NK-92 (cell line): ENCODE data around the gene MMP28.
"Not testable (repeated sequence)": the region's sequence is repeated elsewhere in the genome, so short reads cannot be mapped to it uniquely, and the experiment has no call there.

Experiments
- DNase-seq: peaks from one replicate; lab custom pipeline; 2025; ENCODE audit not compliant: unreplicated experiment; lab: John Stamatoyannopoulos, UW

MMP28 gene

DNA sequence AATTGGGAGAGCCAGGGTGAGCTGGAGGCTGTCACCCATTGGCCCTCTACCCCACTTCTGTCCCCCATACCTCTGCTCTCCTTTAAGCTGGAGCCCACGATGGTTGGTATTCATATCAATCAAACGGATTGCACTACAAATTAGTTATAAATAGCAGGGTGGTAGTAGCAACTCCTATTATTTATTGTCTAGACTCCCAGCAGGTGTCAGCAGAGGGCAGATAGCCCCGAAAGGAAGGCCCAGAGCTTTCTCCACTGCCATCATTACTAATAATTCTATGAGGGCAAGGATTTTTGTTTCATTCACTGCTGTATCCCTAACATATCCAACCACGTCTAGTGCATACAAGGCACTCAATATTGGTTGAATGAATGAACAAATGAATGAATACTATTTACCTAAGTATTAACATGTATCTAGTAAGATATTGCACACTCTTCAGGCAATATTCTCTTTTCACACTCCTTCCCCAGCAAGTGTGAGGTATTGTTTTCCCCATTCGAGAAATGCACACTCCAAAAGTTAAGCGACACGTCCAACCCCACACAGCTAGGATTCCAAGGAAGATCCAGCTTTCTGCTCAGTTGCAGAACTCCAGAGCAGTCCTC is 28.4 kb downstream of the MMP28 start:
- no peak for DNase-seq

DNA sequence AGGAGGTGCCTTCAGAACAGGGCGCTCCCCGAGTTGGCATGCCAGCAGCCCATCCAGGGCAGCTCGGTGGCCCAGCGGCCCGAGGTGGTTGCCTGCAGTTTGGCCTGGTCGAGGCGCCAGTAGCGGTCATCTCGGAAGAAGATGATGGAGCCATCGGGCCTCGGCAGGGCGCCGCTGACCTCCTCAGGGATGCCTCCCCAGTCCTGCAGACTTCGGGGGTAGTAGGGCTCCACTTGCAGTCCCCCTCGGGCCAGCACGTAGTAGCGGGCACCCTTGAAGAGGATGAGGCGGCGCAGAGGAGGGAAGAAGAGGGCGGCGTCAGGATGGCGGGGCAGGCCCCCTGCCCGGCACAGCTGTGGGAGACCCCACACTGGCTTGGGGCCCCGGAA is 29.0 kb downstream of the MMP28 start:
- no peak for DNase-seq

- no peak for DNase-seq
Measured at GRCh38 chr17:35765756-35766488, 29.5 kb downstream of the MMP28 start.

DNA sequence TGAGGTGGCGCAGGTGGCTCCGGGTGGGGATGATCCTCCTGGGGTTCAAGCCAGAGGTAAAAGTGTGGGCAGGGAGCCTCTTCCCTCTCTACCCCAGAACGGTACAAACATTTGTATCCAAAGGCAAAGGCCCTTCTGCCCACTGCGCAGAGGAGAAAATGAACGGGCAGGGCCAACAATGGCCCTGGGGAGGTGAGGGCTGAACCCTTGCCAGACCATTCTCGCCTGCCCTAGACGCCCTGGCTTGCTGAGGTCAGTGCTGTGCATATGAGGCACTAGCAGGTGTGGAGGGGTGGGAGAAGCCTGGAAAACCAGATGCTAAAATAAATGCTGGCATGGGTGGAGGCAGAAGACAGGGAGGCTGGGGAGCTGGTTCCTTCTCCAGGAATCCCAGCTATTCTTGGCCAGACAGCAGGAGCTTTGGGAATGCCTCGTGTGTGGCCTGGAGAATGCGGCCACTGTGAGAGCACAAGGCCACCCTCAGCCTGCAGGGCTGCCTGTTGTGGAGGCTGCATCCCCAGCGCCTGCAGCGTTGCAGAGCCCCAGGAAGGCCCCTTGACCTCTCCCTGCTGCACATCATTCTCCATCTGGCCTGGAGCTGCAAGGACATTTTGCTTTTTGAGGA is 30.2 kb downstream of the MMP28 start:
- DNase-seq = no peak

GRCh38 chr17:35764123-35764991 is 31.1 kb downstream of the MMP28 start:
- DNase-seq = no peak

GRCh38 chr17:35763767-35764122 is 31.7 kb downstream of the MMP28 start:
- no peak for DNase-seq

- no peak for DNase-seq
Measured at GRCh38 chr17:35761601-35762000, 33.8 kb downstream of the MMP28 start.

DNA sequence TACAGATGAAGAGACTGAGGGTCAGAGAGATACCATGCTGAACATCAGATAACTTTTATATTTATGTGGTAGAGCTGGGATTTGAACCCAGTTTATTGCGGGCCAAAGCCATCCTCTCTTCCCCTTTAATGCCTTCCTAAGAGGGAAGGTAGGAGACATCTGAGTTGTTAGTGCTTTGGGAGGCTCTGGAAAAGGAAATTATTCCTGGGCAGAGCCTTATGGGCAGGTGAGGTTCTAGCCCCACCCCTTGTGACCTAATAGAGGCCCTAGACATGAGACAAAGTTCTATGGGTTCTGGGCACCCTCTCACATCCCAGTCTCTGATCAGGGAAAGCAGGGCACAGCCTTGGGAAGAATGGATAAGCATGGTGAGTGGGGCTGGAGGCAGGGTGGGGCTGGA is 34.9 kb downstream of the MMP28 start, which contains the start of gene C17orf50:
Gene C17orf50, plus strand, starts transcription at position 301 of the 400 bp plus-strand sequence. Its CDS starts 55 bp downstream, at position 356.
- DNase-seq = no peak

- DNase-seq = no peak
Measured at GRCh38 chr17:35757243-35757642, 38.2 kb downstream of the MMP28 start.

DNA sequence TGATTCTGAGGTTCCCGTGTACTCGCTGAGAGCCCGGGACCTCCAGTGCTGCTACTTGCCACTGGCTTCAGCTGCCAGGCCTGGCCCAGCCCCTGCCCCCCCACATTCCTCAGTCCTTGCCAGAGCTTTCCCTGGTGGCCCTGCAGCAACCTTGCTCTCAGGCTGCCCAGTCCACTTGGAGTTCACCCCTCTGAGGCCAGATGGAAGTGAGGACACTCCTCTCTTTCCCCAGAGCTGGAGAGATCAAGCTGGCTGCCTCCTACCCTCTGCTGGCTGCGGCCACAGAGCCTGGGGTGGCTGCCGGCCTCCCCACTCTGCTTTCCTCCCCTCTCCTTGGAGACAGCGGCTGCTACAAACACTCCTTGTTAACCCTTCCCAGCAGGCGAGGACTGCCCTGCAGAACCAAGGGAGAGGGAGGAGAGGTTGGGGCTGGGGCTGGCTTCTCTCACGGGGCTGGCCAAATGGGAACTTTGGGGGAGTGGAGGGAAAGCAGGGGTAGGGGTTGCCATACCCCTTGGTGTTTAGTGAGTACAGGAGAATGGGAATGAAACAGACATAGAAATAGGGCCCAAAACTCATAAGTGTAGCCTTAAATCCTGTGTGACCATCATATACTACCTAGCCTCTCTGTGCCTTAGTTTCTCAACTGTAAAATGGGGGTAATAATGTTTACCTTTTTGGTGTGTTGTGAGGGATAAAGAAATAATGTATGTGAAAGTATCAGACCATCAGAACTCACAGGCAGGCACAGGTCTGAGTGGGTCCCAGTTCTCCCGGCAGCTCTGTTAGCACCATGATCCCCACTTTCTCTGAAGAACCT is 42.3 kb downstream of the MMP28 start, which contains the start of gene GAS2L2:
Gene GAS2L2, minus strand, starts transcription at position 295 of the 820 bp plus-strand sequence. CDS start 389 bp downstream, outside the sequence.
- DNase-seq = no peak

DNA sequence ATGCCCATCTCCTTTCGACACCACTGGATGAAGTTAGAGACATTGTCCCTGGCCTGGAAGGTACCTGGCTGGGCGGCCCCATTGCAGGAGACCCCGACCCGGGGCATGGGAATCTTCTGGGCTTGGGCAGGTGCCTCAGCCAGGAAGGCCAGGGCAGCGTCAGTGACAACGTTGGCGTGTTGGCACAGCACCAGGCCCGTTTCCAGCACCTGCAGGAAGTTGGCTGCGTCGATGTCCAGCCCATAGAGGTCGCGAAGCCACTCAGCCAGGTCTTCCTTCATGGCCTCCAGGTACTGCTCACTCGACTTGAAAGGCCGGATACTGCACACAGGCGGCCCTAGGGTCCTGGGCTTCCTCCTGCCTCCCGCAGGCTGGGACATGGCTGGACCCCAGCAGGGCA is 43.0 kb downstream of the MMP28 start:
- DNase-seq = no peak

- DNase-seq = not testable (repeated sequence)
Measured at GRCh38 chr17:35751541-35751940, 43.9 kb downstream of the MMP28 start.

DNA sequence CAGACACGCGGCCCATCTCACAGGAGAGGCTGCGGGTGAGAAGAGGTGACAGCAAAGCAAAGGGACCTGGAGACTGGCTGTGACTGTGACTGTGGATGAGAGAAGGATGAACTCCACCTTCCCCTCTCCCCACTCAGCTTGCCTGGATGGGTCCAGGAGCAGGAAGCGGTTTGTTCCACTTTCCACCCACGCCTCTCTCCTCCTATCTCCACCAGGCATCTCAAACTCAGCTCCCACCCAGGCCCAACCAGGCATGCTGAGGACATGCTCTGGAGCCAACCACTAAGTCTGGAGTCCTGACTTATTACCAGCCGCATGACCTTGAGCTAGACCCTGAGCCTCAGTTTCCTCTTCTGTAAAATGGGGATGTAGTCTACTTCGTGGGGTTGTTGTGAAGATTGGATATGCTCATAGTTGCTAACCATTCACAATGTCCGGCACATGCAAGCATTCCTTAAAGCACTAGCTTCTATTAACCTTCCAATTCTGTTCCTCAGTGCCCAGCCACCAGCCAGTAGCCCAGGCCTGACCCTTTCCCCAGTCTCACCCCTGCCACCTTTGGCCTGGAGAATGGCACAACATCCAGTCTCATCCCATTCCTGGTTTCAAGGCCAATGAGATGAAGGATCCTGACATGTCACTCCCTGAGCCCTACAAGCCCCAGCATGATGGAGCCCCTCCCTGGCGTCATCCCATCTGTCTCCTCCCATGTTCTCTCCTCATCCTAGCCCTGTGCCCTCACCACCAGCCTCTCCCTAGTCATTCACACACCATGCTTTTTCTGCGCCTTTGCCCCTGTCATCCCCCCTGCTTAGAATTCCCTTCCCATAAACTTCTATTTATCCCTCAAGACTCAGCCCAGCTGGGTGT is 44.7 kb downstream of the MMP28 start:
- DNase-seq = no peak

- DNase-seq = no peak
Measured at GRCh38 chr17:35749560-35750412, 45.7 kb downstream of the MMP28 start.

DNA sequence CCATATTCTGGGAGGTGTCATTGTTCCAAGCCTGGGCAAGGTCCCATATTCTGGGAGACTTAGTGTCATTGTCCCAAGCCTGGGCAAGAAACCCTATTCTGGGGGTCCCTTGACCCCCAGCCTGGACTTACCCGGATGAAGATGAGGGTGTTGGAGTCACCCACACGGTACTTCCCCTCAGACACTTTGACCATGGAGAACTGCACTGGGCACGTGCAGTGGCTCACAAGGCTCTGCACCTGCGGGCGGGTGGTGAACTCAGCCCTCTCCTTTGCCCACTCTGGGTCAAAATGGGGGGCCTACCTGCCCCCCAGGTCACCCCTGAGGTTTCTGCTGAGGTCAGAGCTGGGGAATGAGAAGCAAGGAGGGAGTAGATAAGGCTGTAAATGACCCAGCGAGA is 46.5 kb downstream of the MMP28 start:
- DNase-seq = no peak

- DNase-seq = no peak
Measured at GRCh38 chr17:35748341-35748841, 47.0 kb downstream of the MMP28 start.

DNA sequence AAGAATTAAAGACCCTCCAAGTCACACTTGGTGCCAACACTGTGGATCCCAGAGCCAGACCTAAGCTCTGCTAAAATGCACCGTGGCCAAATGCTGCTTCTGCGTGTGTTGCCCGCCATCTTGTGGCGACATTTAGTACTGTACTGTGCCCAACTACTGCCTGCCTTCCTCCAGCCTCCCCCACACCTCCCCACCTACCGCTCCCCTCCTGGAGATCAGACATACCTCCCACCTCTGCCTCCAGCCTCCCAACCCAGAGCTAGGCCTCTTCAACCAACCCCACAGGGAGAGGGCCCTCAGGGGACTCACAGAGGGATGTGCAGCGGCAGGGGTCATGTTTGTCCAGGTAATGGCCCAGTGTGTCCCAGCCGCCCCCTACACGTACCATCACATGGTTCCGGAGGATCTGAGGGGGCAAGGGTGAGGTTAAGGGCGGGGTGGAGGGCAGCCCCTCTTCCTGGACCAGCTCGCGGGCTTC is 47.9 kb downstream of the MMP28 start:
- DNase-seq = no peak

DNA sequence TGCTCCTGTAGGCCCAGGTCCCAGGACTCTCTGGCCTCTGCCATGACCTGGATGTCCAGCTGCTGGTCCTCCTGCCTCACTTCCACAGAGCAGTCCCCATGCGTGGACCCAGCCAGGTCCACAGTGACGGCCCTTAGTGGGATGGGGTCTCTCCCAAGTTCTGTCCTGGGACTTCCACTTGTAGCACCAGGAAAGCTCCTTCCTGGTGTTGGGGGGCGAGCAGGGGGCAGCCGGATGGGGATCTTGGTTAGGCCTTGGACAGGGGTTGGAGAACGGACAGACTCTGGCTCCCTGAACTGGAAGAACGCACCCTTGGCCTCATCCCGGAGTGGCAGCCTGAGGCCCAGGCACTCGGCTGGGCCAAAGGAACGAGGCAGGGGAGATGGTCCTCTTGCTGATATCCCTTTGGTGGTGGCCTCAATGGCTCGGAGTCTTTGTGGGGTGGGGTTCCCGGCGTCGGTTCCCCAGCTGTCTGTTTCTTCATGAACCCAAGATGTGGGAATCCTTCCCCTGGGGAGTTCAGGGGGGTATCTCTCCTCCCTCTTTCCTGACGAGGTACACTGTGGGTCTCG is 49.6 kb downstream of the MMP28 start:
- no peak for DNase-seq
